Measurements from ENCODE around the gene FZD4. TPM values are rescaled to one million over a fixed set of nuclear protein-coding genes. Genes with fewer than 3 reads are reported as not detected.

Gene FZD4
- total and polyA plus RNA-seq, 2 donors (not counting 1 experiment from before 2014, with no cell fraction given), result 0.01 to 0.02 TPM

- Histone ChIP-seq H3K27ac (ENCODE audit: low read length in 2 of 2) (no peak overlapping the region), H3K9ac (ENCODE audit: low read length) (no peak overlapping the region), H2AFZ (ENCODE audit: insufficient read depth, low read depth, low read length, poor library complexity, severe bottlenecking) (no peak overlapping the region), H3K4me2 (replicated peaks; ENCODE audit: low read depth, low read length, poor library complexity, severe bottlenecking) (no peak overlapping the region), H3K9me3 (ENCODE audit: control extremely low read depth in 1 of 3, control insufficient read depth in 2 of 3, insufficient read depth in 1 of 3, low read length in 2 of 3) (no peaks in the 10 kb centered on the region), H4K20me1 (ENCODE audit: control insufficient read depth, insufficient read depth, low read length, poor library complexity, severe bottlenecking) (no peaks in the 10 kb centered on the region), H3K36me3 (replicated peaks in 1 of 2; ENCODE audit: control extremely low read depth in 1 of 2, control insufficient read depth in 1 of 2, extremely low read depth in 1 of 2, insufficient read depth in 2 of 2, low read length in 1 of 2) (no peaks in the 10 kb centered on the region), H3K79me2 (ENCODE audit: control insufficient read depth, insufficient read depth, low read length) (no peaks in the 10 kb centered on the region), H3K27me3 (replicated peaks in 1 of 4; ENCODE audit: control extremely low read depth in 1 of 4, control insufficient read depth in 3 of 4, insufficient read depth in 4 of 4, low read length in 3 of 4) (no peaks in the 10 kb centered on the region), H3K4me1 (ENCODE audit: control insufficient read depth in 2 of 2, insufficient read depth in 2 of 2, low read length in 2 of 2) (no peaks in the 10 kb centered on the region), H3K4me3 (ENCODE audit: control extremely low read depth in 1 of 5, extremely low read depth in 1 of 5, insufficient read depth in 1 of 5, low read depth in 2 of 5, low read length in 4 of 5) (no peak overlapping the region)
- Mint-ChIP-seq H3K4me3 (no peak overlapping the region), H3K4me1 (no peaks in the 10 kb centered on the region), H3K9me3 (ENCODE audit: insufficient read depth) (no peaks in the 10 kb centered on the region), H3K27me3 (no peaks in the 10 kb centered on the region), H3K27ac (no peak overlapping the region)
- ATAC-seq (ENCODE audit: low read depth) (no peak), DNase-seq (no peak)
- WGBS (ENCODE audit: insufficient coverage), result no CpG with 5 or more reads among the region's 3 CpGs
- TF ChIP-seq EZH2 (IDR thresholded peaks at IDR 0.05; ENCODE audit: borderline replicate concordance, insufficient read depth, low read depth, low read length, poor library complexity, severe bottlenecking), result no peak
- TF ChIP-seq, protein P1, sequence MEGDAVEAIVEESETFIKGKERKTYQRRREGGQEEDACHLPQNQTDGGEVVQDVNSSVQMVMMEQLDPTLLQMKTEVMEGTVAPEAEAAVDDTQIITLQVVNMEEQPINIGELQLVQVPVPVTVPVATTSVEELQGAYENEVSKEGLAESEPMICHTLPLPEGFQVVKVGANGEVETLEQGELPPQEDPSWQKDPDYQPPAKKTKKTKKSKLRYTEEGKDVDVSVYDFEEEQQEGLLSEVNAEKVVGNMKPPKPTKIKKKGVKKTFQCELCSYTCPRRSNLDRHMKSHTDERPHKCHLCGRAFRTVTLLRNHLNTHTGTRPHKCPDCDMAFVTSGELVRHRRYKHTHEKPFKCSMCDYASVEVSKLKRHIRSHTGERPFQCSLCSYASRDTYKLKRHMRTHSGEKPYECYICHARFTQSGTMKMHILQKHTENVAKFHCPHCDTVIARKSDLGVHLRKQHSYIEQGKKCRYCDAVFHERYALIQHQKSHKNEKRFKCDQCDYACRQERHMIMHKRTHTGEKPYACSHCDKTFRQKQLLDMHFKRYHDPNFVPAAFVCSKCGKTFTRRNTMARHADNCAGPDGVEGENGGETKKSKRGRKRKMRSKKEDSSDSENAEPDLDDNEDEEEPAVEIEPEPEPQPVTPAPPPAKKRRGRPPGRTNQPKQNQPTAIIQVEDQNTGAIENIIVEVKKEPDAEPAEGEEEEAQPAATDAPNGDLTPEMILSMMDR (IDR thresholded peaks at IDR 0.05), result no peak
- intact Hi-C loops (cut with micrococcal nuclease), result no loop called here
- POLR2A ChIA-PET, result no interaction called here
- CTCF ChIA-PET, result no interaction called here
These were observed 55.0 kb downstream of the FZD4 start for GRCh38 chr11:86900162-86900561.

DNA sequence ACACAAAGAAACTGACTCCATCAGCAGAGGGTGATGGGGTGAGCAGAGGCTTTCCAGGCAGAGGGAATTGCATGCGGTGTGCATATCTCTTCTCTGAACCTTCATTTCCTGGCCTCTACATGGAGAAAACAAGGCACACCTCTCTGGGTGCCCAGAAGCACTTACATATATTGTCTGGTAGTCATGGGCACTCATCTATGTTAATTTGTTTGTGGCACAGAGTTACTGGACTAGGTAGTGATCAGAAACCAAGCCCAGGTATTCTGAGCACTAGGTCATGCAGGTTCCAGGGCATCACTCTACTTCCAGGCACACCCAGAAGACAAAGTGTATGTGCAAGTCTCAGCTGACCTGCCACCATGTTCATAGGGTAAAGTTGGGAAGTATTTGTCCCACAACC, 56.5 kb downstream of the FZD4 start:
- DNase-seq (no peak), ATAC-seq (ENCODE audit: low read depth) (no peak)
- no peak for TF ChIP-seq EZH2 (IDR thresholded peaks at IDR 0.05; ENCODE audit: borderline replicate concordance, insufficient read depth, low read depth, low read length, poor library complexity, severe bottlenecking)
- TF ChIP-seq, protein P1 (IDR thresholded peaks at IDR 0.05), result no peak
- no peaks in the 10 kb centered on the region for H3K9me3 Mint-ChIP-seq (ENCODE audit: insufficient read depth)
- Histone ChIP-seq H3K36me3 (replicated peaks in 1 of 2; ENCODE audit: control extremely low read depth in 1 of 2, control insufficient read depth in 1 of 2, extremely low read depth in 1 of 2, insufficient read depth in 2 of 2, low read length in 1 of 2) (no peaks in the 10 kb centered on the region), H3K27ac (ENCODE audit: low read length in 2 of 2) (no peak overlapping the region), H3K4me1 (ENCODE audit: control insufficient read depth in 2 of 2, insufficient read depth in 2 of 2, low read length in 2 of 2) (no peaks in the 10 kb centered on the region), H3K27me3 (replicated peaks in 1 of 4; ENCODE audit: control extremely low read depth in 1 of 4, control insufficient read depth in 3 of 4, insufficient read depth in 4 of 4, low read length in 3 of 4) (no peaks in the 10 kb centered on the region), H4K20me1 (ENCODE audit: control insufficient read depth, insufficient read depth, low read length, poor library complexity, severe bottlenecking) (no peaks in the 10 kb centered on the region), H3K79me2 (ENCODE audit: control insufficient read depth, insufficient read depth, low read length) (no peaks in the 10 kb centered on the region), H2AFZ (ENCODE audit: insufficient read depth, low read depth, low read length, poor library complexity, severe bottlenecking) (no peak overlapping the region), H3K9me3 (ENCODE audit: control extremely low read depth in 1 of 3, control insufficient read depth in 2 of 3, insufficient read depth in 1 of 3, low read length in 2 of 3) (no peaks in the 10 kb centered on the region), H3K4me2 (replicated peaks; ENCODE audit: low read depth, low read length, poor library complexity, severe bottlenecking) (no peak overlapping the region), H3K4me3 (ENCODE audit: control extremely low read depth in 1 of 5, extremely low read depth in 1 of 5, insufficient read depth in 1 of 5, low read depth in 2 of 5, low read length in 4 of 5) (no peak overlapping the region), H3K9ac (ENCODE audit: low read length) (no peak overlapping the region)
- H3K27me3 Mint-ChIP-seq, result peaks cover 8% of the 10 kb centered on the region
- CTCF ChIA-PET, result no interaction called here
- POLR2A ChIA-PET, result no interaction called here
- H3K27ac Mint-ChIP-seq, result no peak overlapping the region
- WGBS (ENCODE audit: insufficient coverage), result no CpG with 5 or more reads among the region's 1 CpG
- no peaks in the 10 kb centered on the region for H3K4me1 Mint-ChIP-seq
- H3K4me3 Mint-ChIP-seq, result no peak overlapping the region
- intact Hi-C loops (cut with micrococcal nuclease), result no loop called here

Data from B cell (primary cell).